GM18502 (cell line): Measurements from ENCODE around the gene SKI.
"Not testable (repeated sequence)": the region's sequence is repeated elsewhere in the genome, so short reads cannot be mapped to it uniquely, and the experiment has no call there.

ENCODE experiments used
- ATAC-seq: cut with Tn5 transposase; IDR thresholded peaks from one replicate; pipeline ENCODE4 v1.9.1; 2021; ENCODE audit warnings: mild to moderate bottlenecking; ENCODE audit not compliant: unreplicated experiment, poor library complexity

The SKI gene

GRCh38 chr1:2240270-2241156 lies 12.4 kb downstream of the SKI start:
- ATAC-seq: no peak

DNA sequence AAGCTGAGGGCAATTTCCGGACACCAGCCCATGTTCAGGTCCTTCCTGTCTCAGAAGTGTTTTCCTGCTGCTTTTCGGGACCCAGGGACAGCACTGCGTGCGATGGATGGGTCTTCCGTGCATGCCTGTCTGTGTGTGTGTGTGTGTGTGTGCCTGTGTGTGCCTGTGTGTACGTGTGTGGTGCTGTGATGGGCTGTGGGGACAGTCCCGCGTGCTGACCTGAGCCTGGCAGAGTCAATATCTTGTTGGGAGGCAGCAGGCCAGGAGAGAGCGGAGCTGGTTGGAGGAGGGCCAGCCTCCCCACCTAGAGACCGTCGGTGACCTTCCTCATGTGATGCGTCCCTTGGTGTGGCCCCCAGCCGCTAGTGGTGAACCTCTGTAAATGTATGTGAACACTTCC lies 13.7 kb downstream of the SKI start:
- no peak for ATAC-seq

DNA sequence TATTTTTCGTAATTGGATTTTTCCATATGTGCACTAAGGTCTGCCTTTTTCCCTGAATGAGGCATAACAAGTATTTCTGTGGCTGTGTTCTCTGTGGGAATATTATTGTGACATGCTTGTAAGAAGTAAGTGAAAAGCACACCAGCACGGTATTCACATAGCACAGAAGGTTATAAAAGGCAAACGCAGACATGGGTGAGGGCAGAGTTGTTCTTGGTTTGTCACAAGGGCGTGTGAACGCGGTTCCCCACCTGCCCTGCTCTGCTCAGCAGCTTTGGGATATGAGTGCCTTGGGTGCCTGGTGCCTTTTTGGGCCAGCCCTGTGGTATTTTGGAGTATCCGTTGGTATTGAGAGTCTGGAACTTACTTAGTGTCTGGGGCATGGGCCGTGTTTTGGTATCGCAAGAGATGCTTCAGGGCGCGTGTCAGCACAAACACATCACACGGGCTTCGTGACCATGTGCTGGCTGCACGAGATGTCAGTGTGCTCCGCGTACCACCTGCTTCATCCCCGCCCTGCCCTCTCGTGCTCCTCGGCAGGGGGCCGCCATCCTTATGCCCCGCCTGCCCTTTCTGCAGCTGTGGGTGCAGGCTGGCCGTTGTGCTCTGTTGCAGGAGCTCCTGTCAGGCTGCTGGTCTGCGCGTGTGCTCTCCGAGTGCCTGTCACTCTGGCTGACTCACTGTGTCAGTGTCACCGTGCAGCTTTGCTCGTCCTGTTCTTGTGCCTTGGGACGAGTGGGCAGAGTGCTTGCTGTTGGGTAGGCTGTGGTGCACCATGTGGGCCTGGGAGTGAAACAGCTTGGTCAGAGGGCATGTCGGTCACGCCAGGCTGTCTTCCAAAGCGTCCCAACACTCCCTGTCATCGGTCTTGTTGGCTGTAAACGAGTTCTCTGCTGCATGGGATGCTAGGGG lies 15.0 kb downstream of the SKI start:
- no peak for ATAC-seq

GRCh38 chr1:2247045-2247394 lies 18.9 kb downstream of the SKI start:
- ATAC-seq: not testable (repeated sequence)

DNA sequence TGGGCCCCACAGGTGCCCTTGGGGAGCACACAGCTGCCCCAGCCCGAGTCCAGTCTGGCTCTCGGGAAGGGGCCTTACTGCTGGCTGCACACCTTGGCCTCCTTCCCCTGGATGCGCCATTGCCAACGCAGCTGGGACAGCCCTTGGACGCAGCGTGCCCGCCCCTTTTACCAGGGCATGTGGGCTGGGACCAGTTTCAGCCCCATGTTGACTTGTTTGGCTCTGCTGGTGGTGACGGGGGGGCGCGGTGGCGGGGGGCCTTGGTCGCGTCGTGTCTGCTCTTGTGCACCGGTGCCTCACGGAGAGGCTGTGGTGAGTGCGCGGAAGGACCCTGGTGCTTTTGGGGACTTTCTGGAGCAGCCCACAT lies 19.6 kb downstream of the SKI start:
- no peak for ATAC-seq

DNA sequence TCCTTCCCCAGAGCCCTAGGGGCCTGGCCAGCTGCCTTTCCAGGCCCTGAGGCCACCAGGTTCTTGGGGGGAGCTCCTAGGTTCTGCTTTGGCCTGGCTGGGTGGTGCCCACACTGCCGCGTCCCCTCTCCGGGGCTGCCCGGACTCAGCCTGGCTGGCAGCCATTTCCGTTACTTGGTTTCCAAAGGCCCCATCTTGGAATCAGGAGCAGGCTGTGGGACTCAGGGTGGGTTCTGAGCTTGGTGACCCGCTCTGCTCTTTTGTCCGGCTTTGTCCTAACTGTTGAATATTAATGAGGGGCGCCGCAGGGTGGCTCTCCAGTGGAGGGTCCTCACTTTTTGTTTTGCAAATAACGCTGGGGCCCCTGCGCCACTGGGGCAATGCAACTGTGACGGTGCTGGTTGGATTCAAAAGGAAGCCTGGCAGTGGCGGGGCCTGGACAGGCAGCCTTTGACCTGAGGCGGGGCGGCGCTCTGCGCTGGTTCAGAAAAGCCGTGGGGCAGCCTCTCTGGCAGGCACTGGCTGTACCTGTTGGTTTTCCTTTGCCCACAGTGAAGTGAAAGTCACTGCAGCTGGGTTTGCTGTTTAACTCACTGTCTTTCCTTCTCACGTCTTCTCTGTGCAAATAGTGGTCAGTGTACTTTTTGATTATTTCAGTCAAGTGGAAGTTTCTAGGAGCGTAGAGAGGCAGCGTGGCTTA lies 20.2 kb downstream of the SKI start:
- no peak for ATAC-seq

DNA sequence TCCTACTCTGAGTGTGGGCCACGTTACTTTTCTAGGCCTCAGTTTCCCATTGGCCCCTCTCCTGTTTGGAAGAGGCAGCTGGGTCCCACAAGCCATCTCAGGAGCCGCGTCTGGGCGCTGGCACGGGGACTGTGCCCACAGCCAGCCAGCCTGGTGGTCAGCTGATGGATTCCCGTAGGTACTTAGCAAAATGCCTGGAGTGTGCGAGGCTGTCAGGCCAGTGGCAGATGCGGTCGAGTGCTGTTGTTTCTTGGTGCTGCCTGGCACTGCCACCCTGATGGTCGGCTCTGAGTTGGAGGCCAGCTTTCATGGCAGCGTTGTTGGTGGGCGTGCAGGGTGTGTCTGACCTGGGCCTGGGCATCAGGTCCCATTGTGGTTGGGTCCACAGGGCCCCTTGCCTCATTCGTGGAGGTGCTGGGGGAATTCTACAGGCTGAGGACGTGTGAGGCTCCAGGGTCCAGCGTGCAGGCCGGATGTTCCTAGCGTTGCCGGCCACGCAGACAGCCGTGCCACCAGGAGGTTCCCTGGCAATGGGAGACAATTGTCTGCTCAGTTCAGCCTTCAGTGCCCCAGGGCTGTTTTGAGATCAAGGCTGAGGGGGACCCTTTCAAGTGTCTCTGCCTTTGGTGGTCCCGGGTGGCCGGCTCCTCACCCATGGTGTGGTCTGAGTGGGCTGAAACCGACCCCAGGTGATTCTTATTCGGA lies 20.9 kb downstream of the SKI start:
- ATAC-seq: no peak

- no peak for ATAC-seq
Measured at GRCh38 chr1:2249559-2249906, 21.4 kb downstream of the SKI start.

GRCh38 chr1:2250721-2251281 lies 22.7 kb downstream of the SKI start:
- no peak for ATAC-seq

GRCh38 chr1:2251363-2251762 lies 23.2 kb downstream of the SKI start:
- ATAC-seq: no peak

DNA sequence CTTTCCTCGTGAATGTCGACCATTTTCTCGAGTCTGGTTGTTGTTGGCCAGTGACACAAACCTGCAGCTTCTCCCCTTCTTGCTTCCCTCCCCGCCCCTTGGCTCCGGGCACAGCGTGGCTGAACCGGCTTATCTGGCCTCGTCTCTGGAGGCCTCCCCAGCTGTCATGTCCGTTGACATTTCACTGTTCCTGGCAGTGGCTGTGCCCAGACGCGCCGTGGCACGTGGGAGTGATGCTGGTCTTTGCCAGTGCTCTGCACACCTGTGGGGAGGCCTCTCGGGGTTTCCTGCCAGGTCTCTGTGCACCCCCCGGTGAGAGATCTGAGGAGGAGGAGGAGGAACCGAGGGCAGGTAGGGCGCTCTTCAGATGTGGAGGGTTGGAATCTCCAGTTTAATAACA lies 23.7 kb downstream of the SKI start:
- no peak for ATAC-seq

- no peak for ATAC-seq
Measured at GRCh38 chr1:2252423-2252822, 24.3 kb downstream of the SKI start.

DNA sequence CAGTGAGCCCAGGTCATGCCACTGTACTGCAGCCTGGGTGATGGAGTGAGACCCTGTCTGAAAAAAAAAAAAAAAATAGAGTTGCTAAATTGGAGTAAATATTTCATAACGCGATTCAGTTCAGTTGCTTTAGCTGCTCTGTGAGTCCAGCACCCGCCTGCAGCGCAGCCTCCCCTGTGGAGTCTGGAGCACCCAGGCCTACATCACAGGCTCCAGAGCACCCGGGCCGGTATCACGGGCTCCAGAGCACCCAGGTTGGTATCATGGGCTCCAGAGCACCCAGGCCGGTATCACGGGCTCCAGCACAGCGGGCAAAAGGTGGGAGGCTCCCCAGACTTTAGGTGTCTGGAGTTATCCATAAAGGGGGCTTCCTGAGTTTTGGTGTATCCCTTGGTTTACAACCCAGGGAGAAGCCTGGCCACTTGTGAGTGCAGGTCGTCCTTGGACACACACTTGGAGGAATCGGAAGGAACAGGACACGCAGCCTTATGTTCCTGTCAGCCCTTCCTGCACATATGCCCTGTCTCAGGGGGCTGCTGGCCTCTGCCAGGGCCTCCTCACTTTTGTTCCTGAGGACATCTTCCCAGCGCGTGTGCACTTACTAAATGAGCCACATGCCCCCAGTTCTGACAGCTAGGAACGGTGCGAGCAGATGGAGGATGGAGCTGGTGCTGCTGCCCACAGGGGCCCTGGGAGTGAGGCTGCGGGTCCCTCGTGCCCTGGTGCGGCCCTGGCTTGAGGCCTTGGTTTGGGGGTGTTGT lies 25.1 kb downstream of the SKI start:
- ATAC-seq: no peak

GRCh38 chr1:2253797-2254480 lies 25.8 kb downstream of the SKI start:
- ATAC-seq: no peak

- no peak for ATAC-seq
Measured at GRCh38 chr1:2255047-2255419, 26.9 kb downstream of the SKI start.

- peak; percentile 48 for ATAC-seq
Measured at GRCh38 chr1:2255420-2256369, 27.6 kb downstream of the SKI start.

DNA sequence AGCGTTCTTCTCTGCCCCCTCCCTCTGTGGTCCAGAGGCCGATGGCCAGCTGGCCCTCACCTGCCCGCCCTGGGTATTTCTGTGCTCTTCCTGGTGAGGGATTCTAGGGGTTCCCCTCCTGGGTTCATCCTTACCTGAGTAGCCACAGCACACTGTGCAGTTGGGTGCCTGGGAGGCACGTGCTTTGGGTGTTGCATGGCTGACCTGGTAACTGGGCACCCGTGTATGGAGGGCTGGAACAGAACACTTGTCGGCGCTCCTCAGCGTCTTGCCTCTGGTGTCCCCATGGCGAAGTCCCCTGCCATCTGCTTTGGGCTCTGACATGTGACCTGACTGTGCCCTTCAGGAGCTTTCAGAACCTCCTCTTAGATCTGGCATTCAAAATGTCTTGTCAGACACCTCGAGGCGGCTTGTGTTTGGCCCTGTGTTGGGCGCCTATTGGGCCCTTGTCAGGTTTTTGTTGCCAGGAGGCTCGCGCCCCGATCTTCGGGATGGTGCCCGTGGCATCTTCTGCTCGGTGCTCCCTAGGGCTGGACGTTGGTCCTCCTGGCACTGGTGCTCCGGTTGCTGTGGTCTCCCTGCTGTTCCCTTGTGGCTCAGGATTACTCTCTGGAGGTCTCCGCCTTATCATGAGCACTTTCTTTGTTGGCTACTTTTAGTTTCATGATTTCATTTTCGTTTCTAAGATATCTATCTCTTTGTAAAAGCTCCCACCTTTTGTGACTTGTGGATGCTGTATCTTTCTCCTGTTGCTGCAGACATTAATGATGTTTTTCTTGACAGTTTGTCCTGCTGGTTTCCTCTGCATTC lies 28.5 kb downstream of the SKI start:
- no peak for ATAC-seq
